GM12878 (cell line): ENCODE measurements around the gene LENG9. TPM values are rescaled to one million over a fixed set of nuclear protein-coding genes. Genes with fewer than 3 reads are reported as not detected.

Experiments
- ATAC-seq: fragments of 200-7000 bp; cut with Tn5 transposase; 3 replicates; pipeline ENCODE4 v1.9.1; 2020; ENCODE audit warnings: mild to moderate bottlenecking, moderate library complexity
- BruUV-seq: library from RNA; stranded (reverse); fragments of 400-500 nt; replicated peaks from 2 replicates; lab custom pipeline; 2021; lab: Mats Ljungman, UMichigan
- CTCF ChIA-PET: fragments of 300-600 bp; sonication (Branson Sonifier 250); formaldehyde crosslinking; extraction: SDS; loops from one replicate; lab custom pipeline; 2021; ENCODE audit warnings: inconsistent platforms; lab: Yijun Ruan, JAX
- POLR2A ChIA-PET: fragments of 350-600 bp; formaldehyde crosslinking; extraction: SDS; loops from one replicate; lab custom pipeline; 2021; ENCODE audit warnings: inconsistent platforms; lab: Charles Lee
- RAD21 ChIA-PET: fragments of 300-600 bp; sonication (Branson Sonifier 250); formaldehyde crosslinking; loops from one replicate; lab custom pipeline; 2023; ENCODE audit warnings: antibody characterized with exemption; ENCODE audit not compliant: unreplicated experiment; lab: Charles Lee
- SMC1A ChIA-PET: fragments of 300-600 bp; sonication (Branson Sonifier 250); formaldehyde crosslinking; loops from one replicate; lab custom pipeline; 2023; ENCODE audit not compliant: unreplicated experiment, uncharacterized antibody; lab: Charles Lee
- DNase-seq: peaks from one replicate; pipeline ENCODE4 v3.0.0-alpha.2; 2011; ENCODE audit warnings: low read depth, low spot score
- FAIRE-seq: peaks from 3 replicates; lab custom pipeline; 2011; peaks lifted over from hg19 to GRCh38; lab: Jason Lieb, UNC
- H2AFZ ChIP-seq: 2 replicates; pipeline ENCODE4 v1.6.0; 2011; ENCODE audit warnings: low read depth, low read length, control low read depth; ENCODE audit not compliant: control insufficient read depth
- H3K27ac ChIP-seq: 2 replicates; pipeline ENCODE4 v1.5.1; 2011; ENCODE audit warnings: control low read depth; ENCODE audit not compliant: control insufficient read depth, insufficient read depth
- H3K27me3 ChIP-seq, 2 experiments: replicated peaks in 1 of 2; 2 replicates each; pipeline versions ENCODE4 v1.6.0 to v1.6.1; 2011; ENCODE audit warnings: low read length in 1 of 2; ENCODE audit not compliant: control insufficient read depth in 2 of 2, insufficient read depth in 2 of 2
- H3K36me3 ChIP-seq, 2 experiments: 2 replicates each; pipeline ENCODE4 v1.5.1; 2011; ENCODE audit warnings: low read length in 1 of 2; ENCODE audit not compliant: control insufficient read depth in 2 of 2, insufficient read depth in 2 of 2
- H3K4me1 ChIP-seq: 2 replicates; pipeline ENCODE4 v1.6.1; 2011; ENCODE audit warnings: mild to moderate bottlenecking, low read length, moderate library complexity, mixed read lengths; ENCODE audit not compliant: control insufficient read depth, insufficient read depth
- H3K4me2 ChIP-seq: 2 replicates; pipeline ENCODE4 v1.6.0; 2011; ENCODE audit warnings: control low read depth; ENCODE audit not compliant: control insufficient read depth, insufficient read depth
- H3K4me3 ChIP-seq: fragments of 200-600 bp; sonication (generic); 2 replicates; pipeline ENCODE4 v1.5.1; 2016
- H3K79me2 ChIP-seq: 2 replicates; pipeline ENCODE4 v1.6.0; 2011; ENCODE audit warnings: low read length; ENCODE audit not compliant: control insufficient read depth, insufficient read depth
- H3K9ac ChIP-seq: 2 replicates; pipeline ENCODE4 v1.8.0; 2011; ENCODE audit warnings: low read length, control low read depth, mixed read lengths; ENCODE audit not compliant: control insufficient read depth, insufficient read depth
- H3K9me3 ChIP-seq: replicated peaks from 3 replicates; pipeline ENCODE4 v1.5.1; 2011; ENCODE audit warnings: mild to moderate bottlenecking, low read length; ENCODE audit not compliant: control insufficient read depth, insufficient read depth
- H4K20me1 ChIP-seq: 2 replicates; pipeline ENCODE4 v1.6.0; 2011; ENCODE audit not compliant: control insufficient read depth, insufficient read depth
- CHD1 ChIP-seq: IDR thresholded peaks from 2 replicates; pipeline ENCODE4 v1.6.1; 2012; ENCODE audit warnings: low read depth, low read length, improper control_type of control experiment
- MEF2A ChIP-seq: IDR thresholded peaks from 2 replicates; pipeline ENCODE4 v1.6.1; 2011; ENCODE audit warnings: low read depth, mild to moderate bottlenecking, low read length, moderate library complexity; ENCODE audit not compliant: insufficient read depth
- PAX5 ChIP-seq: IDR thresholded peaks from 2 replicates; pipeline ENCODE4 v1.6.1; 2011; ENCODE audit warnings: low read depth, low read length, borderline replicate concordance
- RBBP5 ChIP-seq: fragments of 200-600 bp; sonication (generic); conservative IDR thresholded peaks from 2 replicates; pipeline ENCODE4 v1.6.1; 2016
- ZBED1 ChIP-seq: IDR thresholded peaks from 2 replicates; pipeline ENCODE4 v1.6.1; 2016; ENCODE audit warnings: borderline replicate concordance
- ZNF24 ChIP-seq: fragments of 450-650 bp; IDR thresholded peaks from 2 replicates; pipeline ENCODE4 v1.6.1; 2017; ENCODE audit warnings: antibody characterized with exemption, mild to moderate bottlenecking
- WGBS: methylation state at CpG from one replicate; pipeline ENCODE4 v1.1.6; 2016; ENCODE audit warnings: low lambda C conversion rate; ENCODE audit not compliant: insufficient replicate concordance, insufficient coverage; ENCODE audit errors: missing lambda C conversion rate; 5-methylcytosine and 5-hydroxymethylcytosine counted together
- in situ Hi-C: fragments of 300-500 bp; cut with MboI; formaldehyde crosslinking; loops from 9 replicates; pipeline ENCODE4 v1.14.3; 2018; ENCODE audit warnings: mixed read lengths
- intact Hi-C: fragments of 100-400 bp; cut with micrococcal nuclease; formaldehyde crosslinking; loops from one replicate; pipeline ENCODE4 v1.14.2; 2022; ENCODE audit not compliant: unreplicated experiment
- polyA plus RNA-seq, 11 experiments: library from polyadenylated mRNA; depleted of rRNA in 4 of 11; unstranded in 6 of 11; stranded (reverse) in 5 of 11; fragments of >200 nt; fragmentation: Nextera tagmentation in 4 of 11; fragmentation: Illumina TruSeq in 1 of 11; extraction: Ambion mirVana in 4 of 11; extraction: Trizol in 1 of 11; gene quantifications; 1 replicate in 1 of 11; 2 replicates in 10 of 11; pipeline versions ENCODE4 v1.2.1 to v1.2.3, GENCODE V29; 2011 to 2016; ENCODE audit warnings: inconsistent platforms in 2 of 11, missing spikeins in 2 of 11, low read depth in 1 of 11
- total RNA-seq, 4 experiments: library from RNA; depleted of rRNA in 3 of 4; stranded (reverse); fragments of >200 nt in 3 of 4; fragmentation: Illumina TruSeq in 1 of 4; extraction: Trizol in 1 of 4; gene quantifications; 2 replicates each; pipeline versions ENCODE4 v1.2.1 to v1.2.3, GENCODE V29; 2013 to 2021
- TF ChIP-seq, protein P1 (sequence below): IDR thresholded peaks from 2 replicates; pipeline ENCODE4 v1.6.1; 2011; ENCODE audit warnings: borderline replicate concordance, low read depth, mild to moderate bottlenecking, moderate library complexity, low read length; ENCODE audit not compliant: insufficient read depth, poor library complexity, severe bottlenecking
- TF ChIP-seq, protein P2 (sequence below): IDR thresholded peaks from 2 replicates; pipeline ENCODE4 v1.6.1; 2012; ENCODE audit warnings: low read depth, low read length, improper control_type of control experiment
- TF ChIP-seq, protein P3 (sequence below): IDR thresholded peaks from 2 replicates; pipeline ENCODE4 v1.6.1; 2012; ENCODE audit warnings: mild to moderate bottlenecking, low read depth, low read length
- TF ChIP-seq, protein P4 (sequence below): fragments of 450-650 bp; IDR thresholded peaks from 2 replicates; pipeline ENCODE4 v1.6.1; 2018; ENCODE audit warnings: mild to moderate bottlenecking, low read depth, moderate library complexity; ENCODE audit not compliant: partially characterized antibody

LENG9 gene
- total and polyA plus RNA-seq, 10 of the 15 experiments (the other 5 are each of a cell fraction or from before 2014, with no cell fraction given): 0.09 to 2.9 (median 0.76) TPM; not detected in 1

DNA sequence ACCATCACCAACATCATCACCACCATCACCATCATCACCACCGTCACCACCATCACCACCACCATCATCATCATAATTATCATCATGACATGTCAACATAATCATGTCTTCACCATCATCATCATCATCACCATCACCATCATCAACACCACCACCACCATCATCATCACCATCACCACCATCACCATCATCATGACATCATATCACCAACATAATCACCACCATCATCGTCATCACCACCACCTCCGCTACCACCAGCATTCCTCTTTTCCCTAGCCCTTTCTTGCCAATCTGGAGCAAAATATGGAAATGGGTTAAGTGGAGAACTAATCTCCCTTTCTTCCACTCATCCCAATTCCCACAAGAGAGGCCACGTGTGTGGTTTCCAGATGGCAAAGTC, 49.4 kb downstream of the LENG9 start (continued):
- TF ChIP-seq, protein P1, sequence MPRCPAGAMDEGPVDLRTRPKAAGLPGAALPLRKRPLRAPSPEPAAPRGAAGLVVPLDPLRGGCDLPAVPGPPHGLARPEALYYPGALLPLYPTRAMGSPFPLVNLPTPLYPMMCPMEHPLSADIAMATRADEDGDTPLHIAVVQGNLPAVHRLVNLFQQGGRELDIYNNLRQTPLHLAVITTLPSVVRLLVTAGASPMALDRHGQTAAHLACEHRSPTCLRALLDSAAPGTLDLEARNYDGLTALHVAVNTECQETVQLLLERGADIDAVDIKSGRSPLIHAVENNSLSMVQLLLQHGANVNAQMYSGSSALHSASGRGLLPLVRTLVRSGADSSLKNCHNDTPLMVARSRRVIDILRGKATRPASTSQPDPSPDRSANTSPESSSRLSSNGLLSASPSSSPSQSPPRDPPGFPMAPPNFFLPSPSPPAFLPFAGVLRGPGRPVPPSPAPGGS: no peak
- TF ChIP-seq RBBP5 (no peak), PAX5 (no peak)

DNA sequence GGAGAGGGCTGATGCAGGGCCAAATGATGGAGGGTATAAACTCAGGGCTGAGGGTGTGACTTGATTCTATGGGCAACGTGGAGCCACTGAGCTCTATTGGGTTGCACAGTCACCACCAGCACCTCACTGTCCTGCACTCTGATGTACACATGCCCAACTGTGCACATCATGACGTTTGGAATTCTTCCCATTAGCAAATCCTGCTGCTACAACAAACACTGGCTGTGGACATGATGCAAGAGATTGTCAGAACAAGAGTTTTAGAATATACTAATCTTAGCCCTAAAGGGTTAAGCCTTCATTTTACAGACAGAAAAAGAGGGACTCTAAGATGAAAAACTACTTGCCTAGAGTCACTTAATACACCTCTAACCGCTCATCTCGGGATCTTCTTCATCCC, 50.7 kb downstream of the LENG9 start:
- Histone ChIP-seq H3K9me3 (no peaks in the 10 kb centered on the region; the same call in 2 of the 3 replicates), H3K36me3 (no peaks in the 10 kb centered on the region), H3K9ac (no peak overlapping the region), H3K27ac (no peak overlapping the region), H3K27me3 (peaks cover 0 to 3% of the 10 kb centered on the region in 2 experiments; a peak in 2 of 4 replicates), H3K4me1 (peaks cover 2% of the 10 kb centered on the region), H2AFZ (no peak overlapping the region), H4K20me1 (no peaks in the 10 kb centered on the region), H3K4me2 (no peak overlapping the region), H3K79me2 (no peaks in the 10 kb centered on the region), H3K4me3 (no peak overlapping the region)
- FAIRE-seq: no peak
- no peak for DNase-seq
- TF ChIP-seq, protein P2, sequence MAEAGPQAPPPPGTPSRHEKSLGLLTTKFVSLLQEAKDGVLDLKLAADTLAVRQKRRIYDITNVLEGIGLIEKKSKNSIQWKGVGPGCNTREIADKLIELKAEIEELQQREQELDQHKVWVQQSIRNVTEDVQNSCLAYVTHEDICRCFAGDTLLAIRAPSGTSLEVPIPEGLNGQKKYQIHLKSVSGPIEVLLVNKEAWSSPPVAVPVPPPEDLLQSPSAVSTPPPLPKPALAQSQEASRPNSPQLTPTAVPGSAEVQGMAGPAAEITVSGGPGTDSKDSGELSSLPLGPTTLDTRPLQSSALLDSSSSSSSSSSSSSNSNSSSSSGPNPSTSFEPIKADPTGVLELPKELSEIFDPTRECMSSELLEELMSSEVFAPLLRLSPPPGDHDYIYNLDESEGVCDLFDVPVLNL: no peak
- TF ChIP-seq, protein P3, sequence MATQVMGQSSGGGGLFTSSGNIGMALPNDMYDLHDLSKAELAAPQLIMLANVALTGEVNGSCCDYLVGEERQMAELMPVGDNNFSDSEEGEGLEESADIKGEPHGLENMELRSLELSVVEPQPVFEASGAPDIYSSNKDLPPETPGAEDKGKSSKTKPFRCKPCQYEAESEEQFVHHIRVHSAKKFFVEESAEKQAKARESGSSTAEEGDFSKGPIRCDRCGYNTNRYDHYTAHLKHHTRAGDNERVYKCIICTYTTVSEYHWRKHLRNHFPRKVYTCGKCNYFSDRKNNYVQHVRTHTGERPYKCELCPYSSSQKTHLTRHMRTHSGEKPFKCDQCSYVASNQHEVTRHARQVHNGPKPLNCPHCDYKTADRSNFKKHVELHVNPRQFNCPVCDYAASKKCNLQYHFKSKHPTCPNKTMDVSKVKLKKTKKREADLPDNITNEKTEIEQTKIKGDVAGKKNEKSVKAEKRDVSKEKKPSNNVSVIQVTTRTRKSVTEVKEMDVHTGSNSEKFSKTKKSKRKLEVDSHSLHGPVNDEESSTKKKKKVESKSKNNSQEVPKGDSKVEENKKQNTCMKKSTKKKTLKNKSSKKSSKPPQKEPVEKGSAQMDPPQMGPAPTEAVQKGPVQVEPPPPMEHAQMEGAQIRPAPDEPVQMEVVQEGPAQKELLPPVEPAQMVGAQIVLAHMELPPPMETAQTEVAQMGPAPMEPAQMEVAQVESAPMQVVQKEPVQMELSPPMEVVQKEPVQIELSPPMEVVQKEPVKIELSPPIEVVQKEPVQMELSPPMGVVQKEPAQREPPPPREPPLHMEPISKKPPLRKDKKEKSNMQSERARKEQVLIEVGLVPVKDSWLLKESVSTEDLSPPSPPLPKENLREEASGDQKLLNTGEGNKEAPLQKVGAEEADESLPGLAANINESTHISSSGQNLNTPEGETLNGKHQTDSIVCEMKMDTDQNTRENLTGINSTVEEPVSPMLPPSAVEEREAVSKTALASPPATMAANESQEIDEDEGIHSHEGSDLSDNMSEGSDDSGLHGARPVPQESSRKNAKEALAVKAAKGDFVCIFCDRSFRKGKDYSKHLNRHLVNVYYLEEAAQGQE: no peak
- TF ChIP-seq ZNF24 (no peak), MEF2A (no peak), ZBED1 (no peak), CHD1 (no peak)
- TF ChIP-seq, protein P1: no peak
- TF ChIP-seq, protein P4, sequence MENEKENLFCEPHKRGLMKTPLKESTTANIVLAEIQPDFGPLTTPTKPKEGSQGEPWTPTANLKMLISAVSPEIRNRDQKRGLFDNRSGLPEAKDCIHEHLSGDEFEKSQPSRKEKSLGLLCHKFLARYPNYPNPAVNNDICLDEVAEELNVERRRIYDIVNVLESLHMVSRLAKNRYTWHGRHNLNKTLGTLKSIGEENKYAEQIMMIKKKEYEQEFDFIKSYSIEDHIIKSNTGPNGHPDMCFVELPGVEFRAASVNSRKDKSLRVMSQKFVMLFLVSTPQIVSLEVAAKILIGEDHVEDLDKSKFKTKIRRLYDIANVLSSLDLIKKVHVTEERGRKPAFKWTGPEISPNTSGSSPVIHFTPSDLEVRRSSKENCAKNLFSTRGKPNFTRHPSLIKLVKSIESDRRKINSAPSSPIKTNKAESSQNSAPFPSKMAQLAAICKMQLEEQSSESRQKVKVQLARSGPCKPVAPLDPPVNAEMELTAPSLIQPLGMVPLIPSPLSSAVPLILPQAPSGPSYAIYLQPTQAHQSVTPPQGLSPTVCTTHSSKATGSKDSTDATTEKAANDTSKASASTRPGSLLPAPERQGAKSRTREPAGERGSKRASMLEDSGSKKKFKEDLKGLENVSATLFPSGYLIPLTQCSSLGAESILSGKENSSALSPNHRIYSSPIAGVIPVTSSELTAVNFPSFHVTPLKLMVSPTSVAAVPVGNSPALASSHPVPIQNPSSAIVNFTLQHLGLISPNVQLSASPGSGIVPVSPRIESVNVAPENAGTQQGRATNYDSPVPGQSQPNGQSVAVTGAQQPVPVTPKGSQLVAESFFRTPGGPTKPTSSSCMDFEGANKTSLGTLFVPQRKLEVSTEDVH: no peak
- ChIA-PET SMC1A (no interaction called here), POLR2A (no interaction called here), CTCF (no interaction called here), RAD21 (no interaction called here)
- no peak for ATAC-seq
- no TSS peak for BruUV-seq
- intact Hi-C loops: no loop called here
- in situ Hi-C loops: no loop called here
- WGBS: 11% methylated on average over 4 of the region's 4 CpGs
